H4 (cell line): ENCODE results near the gene GABRB3. TPM values are rescaled to one million over a fixed set of nuclear protein-coding genes. Genes with fewer than 3 reads are reported as not detected.

Source experiments
- DNase-seq: peaks from one replicate; pipeline ENCODE4 v3.0.0-alpha.2; 2015; ENCODE audit warnings: low spot score
- total RNA-seq: library from RNA; depleted of rRNA; stranded (reverse); fragments of >200 nt; shearing (Covaris generic); gene quantifications from 2 replicates; pipeline ENCODE4 v1.2.3, GENCODE V29; 2014; rRNA removed

GABRB3 gene
- total RNA-seq, 1 experiment from 2014 or later = 21.1 TPM

DNA sequence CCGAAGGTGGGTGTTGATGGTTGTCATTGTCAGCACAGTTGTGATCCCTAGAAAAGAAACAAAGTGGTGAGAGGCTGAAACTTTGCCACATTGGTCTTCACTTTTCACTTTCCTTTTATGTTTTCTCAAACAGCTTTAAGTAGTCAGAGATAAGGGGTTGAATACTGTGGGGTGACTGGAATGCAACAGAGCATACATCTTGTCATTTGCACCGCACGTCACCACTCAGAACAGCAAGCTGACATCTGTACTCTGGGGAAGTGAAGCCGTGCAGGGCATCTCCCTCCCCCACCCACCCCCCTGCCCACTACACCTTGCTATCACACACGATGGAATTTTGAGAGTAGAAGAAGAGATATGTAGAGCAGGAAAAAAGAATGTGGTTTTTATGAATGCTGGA is 211.7 kb downstream of the GABRB3 start:
- DNase-seq = no peak

DNA sequence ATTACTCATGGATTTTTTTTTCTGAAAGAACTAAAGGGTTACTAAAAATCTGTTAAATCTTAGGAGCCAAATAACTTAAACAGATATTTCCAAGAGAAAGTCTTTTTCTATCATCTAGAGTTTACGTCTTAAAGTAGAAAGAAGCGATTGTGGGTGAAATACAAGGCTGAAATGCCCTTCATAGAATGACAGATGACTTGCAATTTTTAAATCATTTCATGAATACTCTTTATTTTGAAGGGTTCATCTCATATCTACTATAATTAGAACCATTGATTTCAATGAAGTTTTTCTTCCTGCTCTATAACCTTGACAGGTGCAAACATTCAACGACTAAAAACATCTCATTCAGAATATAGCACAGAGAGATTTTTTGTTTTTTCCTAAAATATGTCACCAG is 217.0 kb downstream of the GABRB3 start:
- DNase-seq = no peak

DNA sequence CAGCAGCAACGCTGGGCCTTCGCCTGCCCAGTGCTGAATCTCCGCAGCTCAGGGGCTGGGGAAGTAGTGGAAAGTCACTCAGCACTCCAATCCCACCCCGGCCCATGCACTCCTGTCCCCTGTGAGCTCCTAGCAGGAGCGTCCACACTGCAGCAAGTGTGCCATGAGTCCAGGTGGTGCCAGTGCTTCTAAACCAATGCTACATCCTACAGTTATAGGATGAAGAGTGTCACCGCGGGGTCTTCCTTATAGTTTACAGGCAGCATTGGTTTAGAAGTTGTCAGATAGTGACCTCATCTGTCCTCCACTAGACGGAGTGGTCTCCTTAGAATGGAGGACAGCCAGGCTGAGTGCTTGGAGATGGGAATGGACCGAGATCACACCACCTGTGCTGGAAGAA is 221.4 kb downstream of the GABRB3 start:
- no peak for DNase-seq

DNA sequence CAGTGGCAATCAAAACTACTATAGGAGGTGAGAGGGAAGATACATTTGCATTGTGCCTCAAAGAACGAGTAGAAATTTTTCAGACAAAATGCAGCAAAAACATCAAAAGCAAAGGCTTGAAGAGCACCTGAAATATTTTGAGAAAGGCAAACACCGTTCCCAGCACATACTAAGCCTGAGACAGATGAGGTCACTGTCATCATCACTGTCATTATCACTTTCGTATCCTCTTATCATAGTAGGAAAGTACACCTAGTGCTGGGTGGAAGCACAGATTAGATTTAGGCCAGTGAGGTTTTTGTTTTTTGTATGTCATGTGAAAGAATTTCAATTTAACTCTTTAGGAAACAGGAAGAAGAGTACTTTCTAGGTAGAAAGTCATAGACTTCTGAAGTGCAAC is 222.0 kb downstream of the GABRB3 start:
- no peak for DNase-seq

DNA sequence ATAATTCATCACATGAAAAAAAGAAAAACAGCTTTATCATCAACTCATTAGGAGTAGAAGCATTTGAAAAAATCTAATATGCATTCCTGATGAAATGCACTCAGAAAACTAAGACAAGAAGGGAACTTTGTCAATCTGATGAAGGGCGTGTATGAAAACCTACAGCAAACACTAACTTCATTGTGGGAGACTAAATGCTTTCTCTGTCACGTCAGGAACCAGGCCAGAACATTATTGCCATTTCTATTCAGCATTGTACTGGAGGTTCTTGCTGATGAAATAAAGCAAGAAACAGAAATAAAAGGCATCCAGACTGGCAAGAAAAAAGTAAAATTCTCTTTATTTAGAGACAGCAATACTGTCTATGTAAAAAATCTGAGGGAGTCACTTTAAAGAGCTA is 235.2 kb downstream of the GABRB3 start:
- DNase-seq = no peak

DNA sequence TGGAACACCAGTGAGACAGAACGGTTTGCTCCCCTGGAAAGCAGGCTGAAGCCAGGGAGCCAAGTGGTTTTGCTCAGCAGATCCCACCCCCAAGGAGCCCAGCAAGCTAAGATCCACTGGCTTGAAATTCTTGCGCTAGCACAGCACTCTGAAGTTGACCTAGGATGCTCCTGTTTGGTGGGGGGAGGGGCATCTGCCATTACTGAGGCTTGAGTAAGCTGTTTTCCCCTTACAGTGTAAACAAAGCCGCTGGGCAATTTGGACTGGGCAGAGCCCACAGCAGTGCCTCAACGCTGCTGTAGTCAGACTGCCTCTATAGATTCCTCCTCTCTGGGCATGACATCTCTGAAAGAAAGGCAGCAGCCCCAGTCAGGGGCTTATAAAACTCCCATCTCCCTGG is 241.4 kb downstream of the GABRB3 start:
- DNase-seq = no peak

DNA sequence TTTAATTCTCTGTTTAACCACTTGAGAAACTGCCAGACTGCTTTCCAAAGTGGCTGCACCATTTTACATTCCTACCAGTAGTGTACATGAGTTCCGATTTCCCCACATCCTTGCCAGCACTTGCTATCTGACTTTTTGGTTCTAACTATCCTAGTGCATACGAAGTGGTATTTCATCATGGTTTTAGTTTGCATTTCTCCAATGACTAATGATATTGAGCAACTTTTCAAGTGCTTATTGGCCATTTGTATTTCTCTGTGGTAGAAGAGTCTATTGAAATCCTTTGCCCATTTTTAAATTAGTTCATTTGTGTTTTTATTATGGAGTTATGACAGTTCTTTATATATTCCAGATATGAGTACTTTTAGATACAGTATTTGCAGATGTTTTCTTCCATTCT is 247.8 kb downstream of the GABRB3 start:
- DNase-seq = no peak

DNA sequence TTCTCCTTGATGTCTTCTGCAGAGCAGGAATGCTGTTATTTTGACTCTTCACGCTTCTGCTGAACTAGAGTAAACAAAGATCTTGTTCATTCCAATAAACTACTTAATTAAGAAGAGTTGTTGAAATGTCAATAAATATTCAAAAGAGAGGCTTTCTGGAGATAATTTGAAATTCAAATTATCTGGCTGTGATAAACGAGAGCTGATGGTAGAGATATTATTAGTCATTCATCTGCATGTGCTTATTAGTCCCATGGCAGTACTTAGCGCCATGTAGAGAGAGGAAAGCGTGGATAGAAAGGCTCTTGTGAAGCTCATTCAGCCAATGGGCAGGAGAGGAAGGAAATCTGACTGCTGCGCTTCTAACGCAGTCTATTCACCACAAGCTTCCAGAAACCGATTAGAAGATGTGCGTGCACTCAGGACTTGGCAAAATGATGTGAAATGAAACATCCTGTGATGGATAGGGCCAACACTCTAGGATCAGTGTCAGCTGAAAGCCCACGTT is 251.1 kb downstream of the GABRB3 start:
- DNase-seq = no peak

DNA sequence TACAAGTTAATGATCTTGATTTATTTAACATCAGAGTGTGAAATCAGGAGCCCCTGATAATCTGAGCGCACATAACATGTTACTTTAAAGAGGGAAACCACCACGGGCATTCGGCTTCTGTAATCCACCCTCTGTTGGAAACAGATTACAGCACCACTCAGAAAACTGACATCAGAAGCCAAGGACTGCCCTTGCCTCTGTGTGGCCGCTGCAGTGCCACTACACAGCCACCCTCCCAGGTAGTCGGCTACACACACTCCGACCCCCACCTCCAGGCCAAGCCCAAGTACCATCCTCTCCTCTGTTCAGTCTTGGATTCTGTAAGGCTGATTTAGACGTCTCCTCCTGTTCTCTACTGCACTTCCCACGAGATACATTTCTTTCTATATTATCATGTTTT is 251.7 kb downstream of the GABRB3 start:
- DNase-seq = no peak

DNA sequence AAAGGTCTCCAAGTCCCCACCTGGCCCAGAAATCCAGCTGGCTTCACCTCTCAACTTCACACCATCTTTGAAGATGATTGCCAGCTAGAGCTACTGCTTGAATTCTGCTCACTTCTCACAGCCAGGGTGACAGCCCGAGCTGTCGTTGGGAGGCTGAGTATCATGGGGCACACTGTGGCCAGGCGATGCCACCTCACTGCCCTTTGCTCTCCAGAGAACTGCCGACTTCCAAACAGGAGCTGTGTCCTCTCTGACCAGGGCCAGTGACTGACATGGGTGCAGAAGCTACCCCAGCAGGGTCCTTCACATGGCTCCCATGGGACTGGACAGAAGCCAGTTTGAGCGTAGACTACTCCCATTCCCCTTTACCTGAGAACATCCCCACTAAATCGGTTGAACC is 254.0 kb downstream of the GABRB3 start:
- DNase-seq = no peak

DNA sequence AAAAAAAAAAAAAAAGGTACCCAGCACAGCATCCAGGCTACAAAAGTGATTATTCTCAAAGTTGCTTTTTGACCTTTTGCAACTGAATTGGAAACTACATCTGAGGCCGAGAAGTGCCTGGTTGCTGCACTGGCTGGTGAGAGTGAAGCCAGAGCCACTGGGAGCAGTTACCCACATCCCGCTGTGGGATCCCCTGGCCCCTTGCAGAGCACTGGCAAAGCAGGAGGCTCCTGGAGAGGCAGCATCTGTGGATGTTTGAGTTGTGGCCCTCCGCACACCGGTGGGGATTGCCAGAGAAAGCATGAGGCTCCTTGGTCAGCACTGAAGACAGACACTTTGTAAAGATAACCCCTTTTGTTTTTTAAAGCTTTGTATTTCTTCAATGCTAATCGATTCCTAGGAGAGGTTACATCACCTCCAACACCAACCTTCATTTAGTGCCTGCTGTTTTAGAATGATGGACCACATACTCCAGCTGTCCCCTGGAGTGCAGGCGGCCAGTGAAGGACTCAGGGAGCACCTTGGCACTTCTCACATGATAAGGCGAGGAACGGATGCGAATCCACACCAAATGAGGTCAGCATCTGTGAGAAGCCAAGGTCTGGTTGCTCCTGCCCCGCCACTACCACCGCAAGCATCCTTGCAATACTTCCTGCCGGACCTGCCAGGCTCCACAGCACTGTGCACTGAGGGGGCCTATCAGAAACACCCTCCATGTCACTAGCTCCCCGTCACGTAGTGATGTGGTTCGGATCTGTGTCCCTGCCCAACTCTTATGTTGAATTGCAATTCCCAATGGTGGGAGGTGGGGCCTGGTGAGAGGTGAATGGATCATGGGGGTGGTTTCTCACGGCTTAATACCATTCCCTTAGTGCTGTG is 256.5 kb downstream of the GABRB3 start:
- no peak for DNase-seq

DNA sequence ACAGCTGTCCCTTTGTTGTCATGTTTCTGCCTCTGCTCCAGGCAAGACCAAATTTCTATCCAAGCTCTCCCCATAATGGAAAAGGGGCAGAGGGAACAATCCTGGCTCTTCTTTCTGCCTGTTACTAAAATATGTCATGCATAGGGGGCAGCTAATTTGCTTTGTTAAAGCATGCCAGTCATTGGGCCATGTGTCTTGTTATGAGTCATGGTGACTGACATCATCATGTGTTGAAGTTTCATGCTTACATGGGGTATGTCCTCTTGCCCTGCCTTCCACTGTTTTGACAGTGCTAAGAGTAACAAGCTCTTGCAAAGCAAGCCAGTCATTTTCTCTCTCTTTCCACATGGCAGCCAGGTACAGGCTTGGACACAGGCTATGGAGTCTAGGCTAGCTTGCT is 268.9 kb downstream of the GABRB3 start:
- DNase-seq = no peak

Other genes starting within 250 kb of the GABRB3 start
- 0.04 and 0.25 TPM in 2 replicates for gene GABRA5, start 94.0 kb upstream of the GABRB3 start, total RNA-seq
- 0.02 TPM in 1 of 2 replicates, not detected in the other for gene GABRG3, start 198.1 kb upstream of the GABRB3 start, total RNA-seq